GM21528 (cell line): ENCODE data around the gene GDPD5.

Experiments
- ATAC-seq: cut with Tn5 transposase; IDR thresholded peaks from one replicate; pipeline ENCODE4 v1.9.1; 2021; ENCODE audit warnings: mild to moderate bottlenecking, moderate library complexity; ENCODE audit not compliant: unreplicated experiment, low FRiP score

The GDPD5 gene

DNA sequence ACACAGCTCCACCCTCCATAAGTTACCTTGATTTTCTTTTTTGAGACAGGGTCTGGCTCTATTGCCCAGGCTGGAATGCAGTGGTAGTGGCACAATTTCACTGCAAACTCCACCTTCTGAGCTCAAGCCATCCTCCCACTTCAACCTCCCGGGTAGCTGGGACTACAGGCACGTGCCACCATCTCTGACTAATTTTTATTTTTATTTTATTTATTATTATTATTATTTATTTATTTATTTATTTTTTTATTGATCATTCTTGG, 116.9 kb downstream of the GDPD5 start:
- no peak for ATAC-seq

DNA sequence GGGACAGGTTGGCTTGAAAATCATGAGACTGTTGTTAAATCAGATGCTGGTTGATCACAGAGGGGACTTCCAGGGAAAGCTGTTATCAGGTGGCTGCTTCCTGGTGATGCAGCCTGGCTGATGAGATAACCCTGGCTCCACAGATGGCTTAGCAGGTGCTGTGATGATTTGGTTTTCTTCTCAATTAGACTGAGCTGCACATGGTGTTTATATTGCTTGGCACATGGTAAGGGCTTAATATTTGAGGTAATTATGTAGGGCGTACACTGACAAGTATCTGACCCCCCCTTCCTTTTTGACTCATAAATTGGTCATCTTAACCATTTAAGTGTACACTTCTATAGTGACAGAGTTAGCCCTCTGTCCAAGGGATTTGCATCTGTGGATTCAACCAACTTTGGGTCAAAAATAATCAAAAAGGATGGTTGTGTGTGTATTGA, 119.4 kb downstream of the GDPD5 start:
- no peak for ATAC-seq

DNA sequence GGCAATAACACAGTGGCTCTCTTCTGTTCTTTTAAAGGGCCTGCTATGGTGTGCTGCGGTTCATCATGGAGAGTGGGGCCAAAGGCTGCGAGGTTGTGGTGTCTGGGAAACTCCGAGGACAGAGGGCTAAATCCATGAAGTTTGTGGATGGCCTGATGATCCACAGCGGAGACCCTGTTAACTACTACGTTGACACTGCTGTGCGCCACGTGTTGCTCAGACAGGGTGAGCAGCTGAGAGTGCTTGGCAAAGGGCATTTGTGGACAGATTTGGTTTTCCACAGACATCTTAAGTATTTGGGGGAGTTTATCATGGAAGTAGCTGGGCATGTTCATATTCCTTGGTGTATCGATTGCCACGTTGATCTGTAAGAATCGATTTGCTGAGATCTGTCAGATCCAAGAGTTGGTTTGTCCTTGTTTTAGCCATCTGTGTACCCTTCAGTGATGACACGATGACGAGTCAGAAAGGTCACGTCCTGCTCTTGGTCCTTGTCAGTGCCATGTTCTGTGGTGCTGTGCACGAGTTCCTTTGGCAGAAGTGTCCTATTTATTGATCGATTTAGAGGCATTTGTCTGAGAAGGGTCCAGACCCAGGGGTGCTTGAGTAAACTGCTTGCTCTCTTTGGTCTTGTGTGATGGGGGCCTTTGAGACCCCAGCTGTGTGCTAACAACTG, 121.6 kb downstream of the GDPD5 start:
- ATAC-seq = no peak

DNA sequence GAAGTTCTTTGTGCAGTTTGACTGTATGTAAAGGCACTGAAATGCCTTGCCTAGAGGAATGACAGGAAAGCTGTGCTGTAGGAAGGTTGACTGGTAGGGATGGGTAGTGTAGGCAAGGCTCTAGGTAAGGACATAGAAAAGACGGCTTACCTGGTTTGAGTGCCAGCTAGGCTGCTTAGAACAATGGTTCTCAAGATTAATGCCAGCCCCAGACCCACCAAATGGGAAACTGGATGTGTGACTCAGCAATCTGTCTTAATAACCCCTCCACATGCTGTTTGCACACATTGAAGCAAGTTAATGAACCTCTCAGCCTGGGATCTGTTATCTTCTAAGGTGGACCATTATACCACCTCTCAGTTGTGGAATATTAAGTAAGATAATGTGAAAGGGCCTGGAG, 122.7 kb downstream of the GDPD5 start:
- no peak for ATAC-seq

DNA sequence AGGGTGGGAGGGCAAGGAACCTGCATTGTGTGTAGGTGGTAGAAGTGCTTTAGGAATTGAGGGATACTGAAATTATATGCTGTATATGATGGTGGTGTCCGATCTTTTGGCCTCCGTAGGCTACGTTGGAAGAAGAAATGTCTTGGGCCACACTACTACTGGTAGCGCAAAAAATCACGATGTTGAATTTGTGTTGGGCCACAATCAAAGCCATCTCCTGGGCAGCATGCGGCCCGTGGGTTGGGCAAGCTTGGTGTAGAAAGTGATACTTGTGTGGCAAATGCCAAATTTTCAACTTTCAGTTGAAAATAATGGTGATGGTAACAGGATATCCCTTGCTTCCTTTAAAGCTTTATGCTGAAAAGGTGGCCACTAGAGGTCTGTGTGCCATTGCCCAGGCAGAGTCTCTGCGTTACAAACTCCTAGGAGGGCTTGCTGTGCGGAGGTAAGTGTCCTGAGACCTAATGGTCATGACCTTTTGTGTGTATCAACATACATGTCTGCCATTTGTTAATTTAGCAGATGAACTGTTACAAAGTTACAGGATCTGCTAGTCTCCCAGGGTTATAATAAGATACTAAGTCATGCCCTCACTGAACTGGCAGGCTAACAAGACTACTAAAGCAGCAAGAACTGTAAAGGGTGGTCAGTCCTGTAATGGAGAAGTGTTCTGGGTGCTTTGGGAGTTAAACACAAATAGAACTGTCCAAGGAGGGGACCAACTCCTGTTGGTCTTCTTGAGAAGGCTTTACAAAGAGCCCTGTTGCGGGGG, 123.6 kb downstream of the GDPD5 start:
- no peak for ATAC-seq

DNA sequence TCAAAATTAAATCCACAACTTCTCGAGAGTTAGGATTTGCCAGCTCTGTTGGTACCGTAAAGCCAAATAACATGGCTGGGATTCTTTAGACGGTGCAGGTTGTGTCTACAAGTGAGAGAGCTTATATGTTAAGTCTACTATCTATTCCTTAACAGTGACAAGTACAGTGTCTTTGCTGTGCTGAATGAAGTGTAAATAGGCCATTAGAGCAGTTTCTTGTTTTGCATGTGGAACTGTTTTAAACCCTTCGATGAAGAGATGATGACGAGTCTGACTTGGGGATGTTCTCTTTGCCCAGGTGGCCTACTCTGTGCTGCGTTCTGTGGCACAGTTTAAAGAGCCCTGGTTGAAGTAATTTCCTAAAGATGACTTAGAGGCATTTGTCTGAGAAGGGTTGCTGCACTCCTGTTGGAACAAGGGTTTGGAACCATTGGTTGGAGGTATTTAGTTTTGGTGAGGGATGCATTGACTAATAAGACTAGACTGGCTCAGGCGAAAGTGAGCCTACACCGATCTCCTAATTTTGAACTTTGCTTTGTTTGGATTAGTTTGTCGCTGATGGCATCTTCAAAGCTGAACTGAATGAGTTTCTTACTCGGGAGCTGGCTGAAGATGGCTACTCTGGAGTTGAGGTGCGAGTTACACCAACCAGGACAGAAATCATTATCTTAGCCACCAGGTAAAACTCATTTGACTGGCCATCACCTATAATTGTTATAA, 125.4 kb downstream of the GDPD5 start:
- no peak for ATAC-seq

DNA sequence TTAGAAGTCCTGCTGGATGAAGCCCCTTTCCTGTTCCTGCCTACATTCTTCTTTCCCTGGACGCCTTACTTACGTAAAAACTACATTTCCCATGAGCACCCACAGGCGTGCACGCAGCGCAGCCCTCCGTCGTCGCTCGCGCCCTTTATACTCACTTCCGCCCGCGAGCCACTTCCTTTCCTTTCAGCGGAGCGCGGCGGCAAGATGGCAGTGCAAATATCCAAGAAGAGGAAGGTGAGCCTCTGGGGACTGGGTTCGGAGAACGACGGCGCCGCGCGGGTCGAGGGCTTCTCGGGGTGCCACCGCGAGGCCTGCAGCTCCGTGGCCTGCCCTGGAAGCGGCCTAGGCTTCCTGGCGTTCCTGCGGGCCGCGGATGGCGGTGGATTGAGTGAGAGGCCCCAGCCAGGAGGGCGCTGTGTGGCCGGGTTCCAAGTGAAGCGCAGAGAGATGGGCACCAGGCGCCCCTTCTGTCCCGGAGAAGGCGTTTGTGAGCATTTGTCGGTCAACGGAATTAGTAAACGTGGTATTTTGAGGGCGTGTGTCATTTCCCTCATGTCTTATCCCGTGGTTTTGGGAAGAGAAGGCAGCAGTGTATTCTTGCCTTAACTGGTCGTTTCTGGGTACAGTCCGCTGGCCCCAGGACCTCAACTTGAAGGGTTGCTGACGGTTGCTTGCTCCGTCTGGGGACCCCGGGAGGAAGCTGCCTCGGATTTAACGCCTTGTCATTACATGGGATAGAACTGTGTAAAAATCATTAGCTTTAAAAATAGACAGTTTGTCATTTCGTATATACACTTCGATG, 126.2 kb downstream of the GDPD5 start, which contains the start of gene RPS3:
Gene RPS3, plus strand, starts transcription at position 175 of the 802 bp plus-strand sequence. Its CDS starts 30 bp downstream, at position 205.
- ATAC-seq = peak; percentile 83

DNA sequence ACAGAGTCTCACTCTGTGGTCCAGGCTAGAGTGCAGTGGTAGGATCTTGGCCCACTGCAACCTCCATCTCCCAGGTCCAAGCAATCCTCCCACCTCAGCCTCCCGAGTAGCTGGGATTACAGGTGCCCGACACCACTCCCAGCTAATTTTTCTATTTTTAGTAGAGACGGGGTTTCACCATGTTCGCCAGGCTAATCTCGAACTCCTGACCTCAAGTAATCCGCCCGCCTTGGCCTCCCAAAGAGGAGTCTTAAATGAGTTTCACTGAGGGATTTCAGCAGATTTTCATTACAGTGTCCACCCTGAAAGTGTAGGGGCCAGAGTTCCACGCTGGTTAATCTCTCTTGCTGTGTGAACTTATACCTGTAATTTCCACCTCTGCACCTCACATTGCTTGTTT, 126.8 kb downstream of the GDPD5 start:
- ATAC-seq = no peak

DNA sequence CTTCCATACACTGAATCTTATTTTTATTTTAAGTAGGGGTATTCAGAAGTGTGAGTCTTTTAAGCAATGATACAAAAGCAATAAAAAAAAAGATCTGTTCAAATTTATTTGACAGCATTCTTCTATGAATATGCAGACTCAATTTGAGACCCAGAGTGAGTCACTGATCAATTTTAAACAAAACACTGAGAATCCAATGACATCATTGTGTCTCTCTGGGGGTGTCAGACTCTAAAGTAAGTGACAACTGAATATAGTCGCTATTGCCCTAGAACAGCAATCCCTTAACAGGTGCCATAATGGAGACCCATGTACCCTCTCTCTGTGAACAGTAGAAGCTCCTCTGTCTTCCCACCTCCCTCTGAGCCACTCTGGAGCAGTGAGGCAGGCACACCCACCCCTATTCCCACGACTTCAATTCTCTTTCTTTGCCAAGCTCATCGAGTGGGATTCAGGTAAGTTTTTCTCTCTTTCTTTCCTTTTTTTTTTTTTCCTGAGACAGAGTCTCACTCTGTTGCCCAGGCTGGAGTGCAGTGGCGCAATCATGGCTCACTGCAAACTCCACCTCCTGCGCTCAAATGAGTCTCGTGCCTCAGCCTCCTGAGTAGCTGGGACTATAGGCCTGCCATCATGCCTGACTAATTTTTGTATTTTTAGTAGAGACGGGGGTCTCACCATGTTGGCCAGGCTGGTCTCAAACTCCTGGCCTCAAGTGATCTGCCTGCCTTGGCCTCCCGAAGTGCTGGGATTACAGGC, 131.5 kb downstream of the GDPD5 start:
- ATAC-seq = no peak

DNA sequence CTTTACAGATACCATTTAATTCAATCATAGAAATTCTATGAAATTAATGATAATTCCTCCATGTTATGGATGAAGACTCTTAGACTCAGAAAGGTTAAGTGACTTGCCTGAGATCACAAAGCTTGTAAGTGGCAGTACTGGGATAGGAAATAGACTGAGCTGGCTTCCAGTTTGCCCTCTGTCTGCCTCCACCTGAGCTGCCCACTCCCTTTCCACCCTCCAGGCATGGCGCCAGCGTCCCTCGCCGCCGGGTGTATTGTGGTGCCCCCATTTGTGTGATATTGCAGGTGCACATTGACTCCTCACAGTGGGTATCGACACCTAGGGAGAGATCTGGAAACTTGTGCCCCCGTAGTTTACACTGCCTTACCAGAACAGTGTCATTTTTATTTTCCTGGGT, 135.8 kb downstream of the GDPD5 start:
- ATAC-seq = no peak

DNA sequence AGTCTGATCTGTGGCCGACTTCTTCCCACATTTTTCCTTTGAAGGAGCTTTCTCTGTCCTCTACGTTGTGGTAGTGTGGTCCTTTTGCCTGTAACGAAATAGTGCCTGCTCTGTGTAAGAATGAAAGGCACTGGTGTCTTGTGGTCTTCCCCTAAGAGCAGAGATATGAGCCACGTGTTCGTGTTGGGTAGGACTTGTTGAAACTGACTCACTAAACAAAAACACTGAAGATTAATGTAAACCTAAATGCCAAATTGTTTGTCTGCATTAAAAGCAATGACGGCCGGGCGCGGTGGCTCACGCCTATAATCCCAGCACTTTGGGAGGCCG, 136.5 kb downstream of the GDPD5 start:
- ATAC-seq = no peak

DNA sequence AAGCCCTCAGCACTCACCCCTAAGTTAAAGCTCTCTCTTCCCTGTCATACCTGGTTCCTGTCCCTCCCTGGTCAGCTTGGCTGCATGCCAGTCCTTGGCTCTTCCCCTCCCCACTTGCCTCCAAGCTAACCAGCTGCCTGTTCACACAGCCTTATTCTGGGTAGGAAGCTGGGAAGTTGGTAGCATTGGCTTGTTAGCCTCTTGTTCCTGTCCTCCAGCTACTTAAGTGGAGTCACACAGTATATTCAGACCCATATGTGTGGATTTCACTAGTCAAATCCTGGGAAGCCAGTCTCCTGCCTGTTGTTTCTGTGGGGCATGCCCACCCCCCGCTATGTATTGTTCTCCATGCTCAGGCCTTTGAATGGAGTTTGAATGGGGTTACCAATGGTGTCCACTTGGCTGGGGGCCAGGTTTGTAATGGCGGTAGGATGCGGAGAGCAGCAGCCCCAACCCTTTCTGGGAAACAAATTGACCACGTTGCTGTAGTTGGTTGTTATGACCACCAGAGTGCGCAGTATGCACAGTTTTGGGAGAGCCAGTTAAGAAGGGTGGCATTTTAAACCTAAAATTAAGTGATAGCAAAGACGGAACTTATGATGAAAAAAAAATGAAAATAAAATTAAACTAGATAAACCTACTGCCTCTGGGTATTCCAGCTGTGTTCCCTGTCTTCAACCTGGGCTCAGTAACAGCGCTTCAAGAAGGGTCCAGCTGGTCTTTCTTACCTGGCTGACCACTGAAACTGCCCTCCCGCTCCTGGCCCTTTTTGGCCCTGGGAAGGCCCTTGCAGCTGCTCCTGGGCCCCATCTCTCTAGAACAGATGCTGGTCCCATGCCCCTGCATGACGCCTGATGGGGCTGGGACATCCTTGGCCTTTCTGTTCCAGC, 137.1 kb downstream of the GDPD5 start:
- ATAC-seq = no peak

DNA sequence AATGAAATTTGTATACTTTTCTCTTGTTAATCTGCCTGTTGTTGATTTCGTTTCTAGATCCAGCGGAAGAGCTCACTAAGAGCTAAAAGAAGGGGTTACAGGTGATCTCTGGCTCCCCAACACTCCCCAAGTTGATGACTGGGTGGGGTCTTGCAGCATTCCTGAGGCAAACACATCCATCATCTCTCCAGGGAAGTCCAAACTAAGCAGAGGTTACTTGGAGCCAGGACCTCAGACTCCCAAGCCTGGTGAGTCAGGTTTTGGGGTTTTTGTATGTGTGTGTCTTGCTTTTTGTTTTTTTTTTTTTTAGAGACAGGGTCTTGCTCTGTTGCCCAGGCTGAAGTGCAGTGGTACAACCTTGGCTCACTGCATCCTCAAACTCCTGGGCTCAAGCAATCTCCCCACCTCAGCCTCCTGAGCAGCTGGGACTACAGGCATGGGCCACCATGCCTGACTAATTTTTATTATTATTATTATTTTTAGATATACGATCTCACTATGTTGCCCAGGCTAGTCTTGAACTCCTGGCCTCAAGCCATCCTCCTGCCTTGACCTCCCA, 137.9 kb downstream of the GDPD5 start:
- no peak for ATAC-seq

DNA sequence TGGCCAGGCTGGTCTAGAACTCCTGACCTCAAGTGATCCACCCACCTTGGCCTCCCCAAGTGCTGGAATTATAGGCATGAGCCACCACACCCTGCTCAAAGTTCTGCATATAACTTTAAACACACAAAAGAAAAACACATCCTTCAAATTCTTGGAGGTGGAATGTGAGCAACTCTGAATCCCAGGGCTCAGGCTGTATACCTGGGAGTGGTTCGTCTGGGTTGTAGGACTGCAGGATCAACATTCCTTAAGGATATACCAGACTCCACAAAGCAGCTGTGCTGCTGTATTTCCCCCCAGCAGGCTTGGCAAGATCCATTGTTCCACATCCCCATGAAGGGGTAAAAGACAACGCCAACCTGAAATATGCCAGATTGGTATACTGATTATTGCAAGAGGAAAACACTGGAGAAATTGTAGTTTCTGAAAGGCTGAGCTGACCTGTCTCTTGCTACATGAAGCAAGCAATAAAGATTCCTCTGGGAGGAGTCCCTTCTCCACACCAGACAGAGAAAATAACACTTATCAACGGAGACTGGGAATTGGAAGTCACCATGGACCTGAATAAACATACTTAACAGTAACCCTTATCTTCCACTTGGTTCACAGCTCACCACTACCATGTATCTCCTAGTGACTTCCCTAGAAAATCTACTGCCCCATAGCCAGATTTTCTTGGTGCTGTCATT, 138.7 kb downstream of the GDPD5 start:
- ATAC-seq = no peak
